Measurements from ENCODE around the gene KNSTRN. TPM values are rescaled to one million over a fixed set of nuclear protein-coding genes. Genes with fewer than 3 reads are reported as not detected.

Gene KNSTRN, protein sequence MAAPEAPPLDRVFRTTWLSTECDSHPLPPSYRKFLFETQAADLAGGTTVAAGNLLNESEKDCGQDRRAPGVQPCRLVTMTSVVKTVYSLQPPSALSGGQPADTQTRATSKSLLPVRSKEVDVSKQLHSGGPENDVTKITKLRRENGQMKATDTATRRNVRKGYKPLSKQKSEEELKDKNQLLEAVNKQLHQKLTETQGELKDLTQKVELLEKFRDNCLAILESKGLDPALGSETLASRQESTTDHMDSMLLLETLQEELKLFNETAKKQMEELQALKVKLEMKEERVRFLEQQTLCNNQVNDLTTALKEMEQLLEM
- total RNA-seq (2014; rRNA removed) (115 and 125 TPM in 2 replicates), Bru-seq, nascent RNA (percentile 90 among the genes with signal in this experiment), BruChase-seq, experiment 1, labeled RNA remaining after a 6-hour chase (percentile 93 among the genes with signal in this experiment), BruChase-seq, experiment 2, labeled RNA remaining after a 2-hour chase (percentile 85 among the genes with signal in this experiment)
- long read RNA-seq, transcript KNSTRN-201 (9 exons, 1,714 nt), result major isoform, 25 of 28 reads
- long read RNA-seq, partial matches to known transcripts, result 0 of 28 reads
- long read RNA-seq, other reads (novel, unspliced or antisense), result 1 of 28 reads

DNA sequence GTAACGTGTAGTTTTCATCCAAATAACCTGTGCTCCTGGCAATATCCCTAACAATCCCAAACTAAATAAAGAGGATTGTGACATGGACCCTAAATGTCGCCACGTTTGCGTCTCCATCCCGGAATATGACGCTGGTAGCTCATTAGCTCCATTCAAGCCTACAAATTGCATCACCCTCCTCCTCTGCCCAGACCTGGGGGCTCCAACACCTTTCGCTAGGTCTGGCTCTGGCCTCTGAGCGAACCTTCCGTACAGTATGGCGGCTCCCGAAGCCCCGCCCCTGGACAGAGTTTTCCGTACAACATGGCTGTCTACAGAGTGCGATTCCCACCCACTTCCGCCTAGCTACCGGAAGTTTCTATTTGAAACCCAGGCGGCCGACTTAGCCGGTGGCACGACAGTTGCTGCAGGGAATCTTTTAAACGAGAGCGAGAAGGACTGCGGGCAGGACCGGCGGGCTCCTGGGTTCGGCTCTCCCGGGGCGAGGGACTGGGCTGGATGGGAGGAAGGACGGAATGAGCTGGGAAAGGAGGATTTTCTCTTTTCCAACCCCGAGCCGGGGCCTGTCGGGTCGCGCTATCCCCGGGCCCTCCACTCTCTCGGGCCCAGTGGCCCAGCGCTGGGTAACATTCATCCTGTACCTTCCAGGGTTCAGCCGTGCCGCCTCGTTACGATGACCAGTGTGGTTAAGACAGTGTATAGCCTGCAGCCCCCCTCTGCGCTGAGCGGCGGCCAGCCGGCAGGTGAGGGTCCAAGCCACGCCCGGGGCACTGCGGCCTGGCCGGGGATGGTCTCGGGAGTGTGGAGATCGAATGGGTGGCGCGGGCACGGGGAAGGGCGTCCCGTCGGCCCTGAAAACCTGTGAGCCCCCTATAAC lies at the start of gene KNSTRN:
Gene KNSTRN (plus strand): TSS at position 142 of the 877 bp plus-strand sequence. CDS start 115 bp downstream, at position 257.
- Histone ChIP-seq H3K4me3 (ENCODE audit: low read length) (peak within 1 kb of the TSS; percentile 91), H3F3A (ENCODE audit: low read length, unreplicated experiment) (no peaks in the 10 kb centered on the region), H3K36me3 (ENCODE audit: low read depth, low read length) (peaks cover 30% of the 10 kb centered on the region), H3K9me3 (ENCODE audit: low read length) (no peaks in the 10 kb centered on the region), H3K9me2 (replicated peaks; ENCODE audit: low read length) (no peaks in the 10 kb centered on the region), H4K20me1 (ENCODE audit: low read length) (no peaks in the 10 kb centered on the region), H3K79me2 (ENCODE audit: low read length) (peaks cover 39% of the 10 kb centered on the region), H2AFZ (ENCODE audit: low read length) (peak within 1 kb of the TSS; percentile 90), H3K9ac (ENCODE audit: low read length) (peak within 1 kb of the TSS; percentile 89), H3K4me2 (ENCODE audit: low read length) (peak within 1 kb of the TSS; percentile 93), H3K4me1 (ENCODE audit: insufficient read depth, low read length) (peaks cover 35% of the 10 kb centered on the region), H3K27me3 (ENCODE audit: low read length) (no peaks in the 10 kb centered on the region), H3K27ac (ENCODE audit: low read length) (peak within 1 kb of the TSS; percentile 19)
- DNase-seq, result peak; percentile 96
- ChIA-PET CTCF (no interaction called here), POLR2A (ENCODE audit: unreplicated experiment) (interaction anchor here (0.5 to 1.0 kb wide), 3 partner anchors 23 to 283 kb away, joined by 3 to 12 read pairs (median 4); partner anchors contain the start of gene IVD)
- peak; percentile 75 for ATAC-seq
- no peak for TF ChIP-seq EZH2 (IDR thresholded peaks at IDR 0.05; ENCODE audit: low read length, unreplicated experiment)
- TF ChIP-seq, protein P1, sequence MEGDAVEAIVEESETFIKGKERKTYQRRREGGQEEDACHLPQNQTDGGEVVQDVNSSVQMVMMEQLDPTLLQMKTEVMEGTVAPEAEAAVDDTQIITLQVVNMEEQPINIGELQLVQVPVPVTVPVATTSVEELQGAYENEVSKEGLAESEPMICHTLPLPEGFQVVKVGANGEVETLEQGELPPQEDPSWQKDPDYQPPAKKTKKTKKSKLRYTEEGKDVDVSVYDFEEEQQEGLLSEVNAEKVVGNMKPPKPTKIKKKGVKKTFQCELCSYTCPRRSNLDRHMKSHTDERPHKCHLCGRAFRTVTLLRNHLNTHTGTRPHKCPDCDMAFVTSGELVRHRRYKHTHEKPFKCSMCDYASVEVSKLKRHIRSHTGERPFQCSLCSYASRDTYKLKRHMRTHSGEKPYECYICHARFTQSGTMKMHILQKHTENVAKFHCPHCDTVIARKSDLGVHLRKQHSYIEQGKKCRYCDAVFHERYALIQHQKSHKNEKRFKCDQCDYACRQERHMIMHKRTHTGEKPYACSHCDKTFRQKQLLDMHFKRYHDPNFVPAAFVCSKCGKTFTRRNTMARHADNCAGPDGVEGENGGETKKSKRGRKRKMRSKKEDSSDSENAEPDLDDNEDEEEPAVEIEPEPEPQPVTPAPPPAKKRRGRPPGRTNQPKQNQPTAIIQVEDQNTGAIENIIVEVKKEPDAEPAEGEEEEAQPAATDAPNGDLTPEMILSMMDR (conservative IDR thresholded peaks at IDR 0.05; ENCODE audit: low read depth, low read length), result no peak
- no peak for TF ChIP-seq EZH2phosphoT487 (IDR thresholded peaks at IDR 0.05; ENCODE audit: borderline replicate concordance, low read length)
- intact Hi-C loops (cut with micrococcal nuclease), result loop anchor here (1.0 kb wide), 2 partner anchors 22 to 37 kb away; partner anchors contain the start of gene IVD
- TSS peak; percentile 73 for BruUV-seq (replicated peaks)

DNA sequence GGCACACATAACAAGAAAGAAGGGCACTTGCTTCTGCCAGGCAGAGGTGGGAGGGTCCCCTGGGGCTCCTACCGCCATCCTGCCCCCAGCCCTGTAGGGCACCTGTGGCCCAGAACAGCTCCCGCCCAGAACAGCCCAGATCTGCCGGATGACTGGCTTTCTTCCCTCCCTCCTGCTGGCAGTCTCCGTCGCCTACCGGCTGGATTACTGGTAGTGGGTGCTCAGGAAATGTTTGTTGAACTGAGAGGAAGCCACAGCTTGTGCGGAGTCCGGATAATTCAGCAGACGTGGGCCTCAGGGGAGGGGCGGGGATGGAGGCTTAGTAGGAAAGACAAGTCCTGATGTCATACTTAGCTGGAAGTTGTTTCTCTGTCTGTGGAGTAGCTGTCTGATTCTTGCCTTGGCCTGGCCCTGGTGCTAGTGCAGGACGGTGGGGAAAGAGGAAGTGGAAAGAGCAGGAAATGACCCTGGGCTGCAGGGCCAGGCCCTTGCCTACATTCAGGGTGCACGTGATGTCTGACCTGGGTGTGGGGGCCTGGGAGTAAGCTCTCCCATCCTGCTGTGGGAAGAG lies 48.5 kb upstream of the KNSTRN start:
- H3K4me3 ChIP-seq (ENCODE audit: low read length), result no peak overlapping the region
- H3K79me2 ChIP-seq (ENCODE audit: low read length), result peaks cover 35% of the 10 kb centered on the region
- no peaks in the 10 kb centered on the region for H4K20me1 ChIP-seq (ENCODE audit: low read length)
- H3K9me2 ChIP-seq (replicated peaks; ENCODE audit: low read length), result no peaks in the 10 kb centered on the region
- intact Hi-C loops (cut with micrococcal nuclease), result no loop called here
- no peak overlapping the region for H3K4me2 ChIP-seq (ENCODE audit: low read length)
- H3K27me3 ChIP-seq (ENCODE audit: low read length), result no peaks in the 10 kb centered on the region
- TF ChIP-seq, protein P1 (conservative IDR thresholded peaks at IDR 0.05; ENCODE audit: low read depth, low read length), result no peak
- no peak for TF ChIP-seq EZH2phosphoT487 (IDR thresholded peaks at IDR 0.05; ENCODE audit: borderline replicate concordance, low read length)
- TF ChIP-seq EZH2 (IDR thresholded peaks at IDR 0.05; ENCODE audit: low read length, unreplicated experiment), result no peak
- H2AFZ ChIP-seq (ENCODE audit: low read length), result no peak overlapping the region
- BruUV-seq (replicated peaks), result no TSS peak
- H3K9me3 ChIP-seq (ENCODE audit: low read length), result no peaks in the 10 kb centered on the region
- H3K27ac ChIP-seq (ENCODE audit: low read length), result no peak overlapping the region
- ChIA-PET POLR2A (ENCODE audit: unreplicated experiment) (interaction anchor here (0.5 kb wide), 1 partner anchor 9 kb away, joined by 4 read pairs; no protein-coding TSS in a partner anchor), CTCF (no interaction called here)
- no peak overlapping the region for H3K9ac ChIP-seq (ENCODE audit: low read length)
- H3F3A ChIP-seq (ENCODE audit: low read length, unreplicated experiment), result peaks cover 21% of the 10 kb centered on the region
- no peak for DNase-seq
- H3K4me1 ChIP-seq (ENCODE audit: insufficient read depth, low read length), result peaks cover 26% of the 10 kb centered on the region
- peaks cover 48% of the 10 kb centered on the region for H3K36me3 ChIP-seq (ENCODE audit: low read depth, low read length)
- ATAC-seq, result no peak

Measured in PC-3 (cell line).